SK-N-SH treated with all-trans-retinoic acid at 6 μM for 48 hours (cell line): ENCODE results near the gene ENHO.

Experiments used
- ATAC-seq: fragments of 200-7000 bp; cut with Tn5 transposase; 3 replicates; pipeline ENCODE4 v1.9.1; 2020; ENCODE audit warnings: mild to moderate bottlenecking, moderate library complexity
- BACH2 ChIP-seq: fragments of 250-450 bp; sonication (Bioruptor Pico); IDR thresholded peaks from 2 replicates; pipeline ENCODE4 v1.9.0; 2021; ENCODE audit warnings: mild to moderate bottlenecking, borderline replicate concordance
- CREB5 ChIP-seq: fragments of 250-450 bp; sonication (Bioruptor Pico); IDR thresholded peaks from 2 replicates; pipeline ENCODE4 v1.5.1; 2020; ENCODE audit warnings: low read depth, mild to moderate bottlenecking, moderate library complexity
- CSDC2 ChIP-seq: fragments of 250-450 bp; sonication (Bioruptor Pico); IDR thresholded peaks from 2 replicates; pipeline ENCODE4 v1.5.0; 2020; ENCODE audit warnings: mild to moderate bottlenecking, moderate library complexity
- CSRNP3 ChIP-seq: fragments of 250-450 bp; sonication (Bioruptor Pico); IDR thresholded peaks from 2 replicates; pipeline ENCODE4 v1.5.1; 2021; ENCODE audit warnings: mild to moderate bottlenecking, moderate library complexity
- ESRRG ChIP-seq: fragments of 250-450 bp; sonication (Bioruptor Pico); IDR thresholded peaks from 2 replicates; pipeline ENCODE4 v1.6.1; 2021; ENCODE audit warnings: mild to moderate bottlenecking
- GLIS3 ChIP-seq: fragments of 250-450 bp; sonication (Bioruptor Pico); IDR thresholded peaks from 2 replicates; pipeline ENCODE4 v1.5.0; 2020; ENCODE audit warnings: mild to moderate bottlenecking, moderate library complexity
- ISL1 ChIP-seq: fragments of 250-450 bp; sonication (Bioruptor Pico); IDR thresholded peaks from 2 replicates; pipeline ENCODE4 v2.1.2; 2022; ENCODE audit warnings: mild to moderate bottlenecking, moderate library complexity
- OSR1 ChIP-seq: fragments of 250-450 bp; sonication (Bioruptor Pico); IDR thresholded peaks from 2 replicates; pipeline ENCODE4 v1.8.0; 2022; ENCODE audit warnings: moderate library complexity, mild to moderate bottlenecking, inconsistent platforms
- PATZ1 ChIP-seq: fragments of 250-450 bp; sonication (Bioruptor Pico); IDR thresholded peaks from 2 replicates; pipeline ENCODE4 v1.8.0; 2020; ENCODE audit warnings: mild to moderate bottlenecking, moderate library complexity, borderline replicate concordance
- POU6F1 ChIP-seq: fragments of 250-450 bp; sonication (Bioruptor Pico); IDR thresholded peaks from 2 replicates; pipeline ENCODE4 v1.8.0; 2021; ENCODE audit warnings: low read depth, mild to moderate bottlenecking, moderate library complexity, borderline replicate concordance
- RARB ChIP-seq: fragments of 250-450 bp; sonication (Bioruptor Pico); IDR thresholded peaks from 2 replicates; pipeline ENCODE4 v1.8.0; 2021; ENCODE audit warnings: mild to moderate bottlenecking, moderate library complexity
- SNAI2 ChIP-seq: fragments of 250-450 bp; sonication (Bioruptor Pico); IDR thresholded peaks from 2 replicates; pipeline ENCODE4 v1.5.0; 2020; ENCODE audit warnings: mild to moderate bottlenecking, moderate library complexity
- TCF4 ChIP-seq: fragments of 250-450 bp; sonication (Bioruptor Pico); IDR thresholded peaks from 2 replicates; pipeline ENCODE4 v1.8.0; 2021; ENCODE audit warnings: mild to moderate bottlenecking, moderate library complexity, borderline replicate concordance
- TOX ChIP-seq: fragments of 250-450 bp; sonication (Bioruptor Pico); IDR thresholded peaks from 2 replicates; pipeline ENCODE4 v1.8.0; 2021; ENCODE audit warnings: mild to moderate bottlenecking, moderate library complexity, borderline replicate concordance
- TSHZ2 ChIP-seq: fragments of 250-450 bp; sonication (Bioruptor Pico); IDR thresholded peaks from 2 replicates; pipeline ENCODE4 v1.5.0; 2020; ENCODE audit warnings: mild to moderate bottlenecking, moderate library complexity
- ZFP3 ChIP-seq: fragments of 250-450 bp; sonication (Bioruptor Pico); IDR thresholded peaks from 2 replicates; pipeline ENCODE4 v1.5.0; 2020; ENCODE audit warnings: mild to moderate bottlenecking, moderate library complexity
- ZFP30 ChIP-seq: fragments of 450-650 bp; formaldehyde crosslinking; IDR thresholded peaks from 2 replicates; pipeline ENCODE4 v1.5.0; 2022; ENCODE audit warnings: mild to moderate bottlenecking, moderate library complexity
- ZNF565 ChIP-seq: fragments of 450-650 bp; formaldehyde crosslinking; conservative IDR thresholded peaks from 2 replicates; pipeline ENCODE4 v1.5.0; 2020; ENCODE audit warnings: low read depth, mild to moderate bottlenecking, moderate library complexity
- ZNF70 ChIP-seq: fragments of 450-650 bp; formaldehyde crosslinking; IDR thresholded peaks from 2 replicates; pipeline ENCODE4 v1.5.0; 2020; ENCODE audit warnings: mild to moderate bottlenecking, moderate library complexity

Gene ENHO

GRCh38 chr9:34558919-34559623, 36.3 kb upstream of the ENHO start (continued):
- TF ChIP-seq CSRNP3 (CRISPR knock-in tag) (no peak), ISL1 (CRISPR knock-in tag) (no peak), RARB (no peak)

GRCh38 chr9:34558364-34558763, 35.6 kb upstream of the ENHO start:
- TF ChIP-seq GLIS3 (CRISPR knock-in tag), result no peak
- no peak for TF ChIP-seq CSDC2 (CRISPR knock-in tag)
- no peak for TF ChIP-seq TCF4 (CRISPR knock-in tag)
- no peak for TF ChIP-seq OSR1 (CRISPR knock-in tag)
- no peak for TF ChIP-seq ZFP30 (CRISPR knock-in tag)
- TF ChIP-seq RARB, result no peak
- no peak for TF ChIP-seq TOX
- no peak for TF ChIP-seq ZFP3 (CRISPR knock-in tag)
- no peak for TF ChIP-seq ESRRG (CRISPR knock-in tag)
- TF ChIP-seq SNAI2 (CRISPR knock-in tag), result no peak
- no peak for TF ChIP-seq PATZ1 (CRISPR knock-in tag)
- no peak for ATAC-seq

- TF ChIP-seq BACH2 (CRISPR knock-in tag) (no peak), ZNF70 (no peak), ZFP3 (CRISPR knock-in tag) (no peak), TSHZ2 (CRISPR knock-in tag) (no peak), CREB5 (CRISPR knock-in tag) (no peak), SNAI2 (CRISPR knock-in tag) (no peak), ISL1 (CRISPR knock-in tag) (no peak), POU6F1 (CRISPR knock-in tag) (no peak), CSRNP3 (CRISPR knock-in tag) (no peak), ZFP30 (CRISPR knock-in tag) (no peak), CSDC2 (CRISPR knock-in tag) (no peak), OSR1 (CRISPR knock-in tag) (no peak), ZNF565 (CRISPR knock-in tag) (no peak), PATZ1 (CRISPR knock-in tag) (no peak)
- no peak for ATAC-seq
Measured at GRCh38 chr9:34557426-34558321, 34.9 kb upstream of the ENHO start.
